DMS79 (cell line): ENCODE data around the gene KCTD8.
"Not testable (repeated sequence)": the region's sequence is repeated elsewhere in the genome, so short reads cannot be mapped to it uniquely, and the experiment has no call there.

ENCODE experiments used
- DNase-seq: peaks from one replicate; lab custom pipeline; 2025; lab: John Stamatoyannopoulos, UW

KCTD8 gene

GRCh38 chr4:44326741-44327140 lies 121.9 kb downstream of the KCTD8 start:
- no peak for DNase-seq

- DNase-seq: no peak
Observed at GRCh38 chr4:44320833-44321232, 127.8 kb downstream of the KCTD8 start.

GRCh38 chr4:44319129-44319528 lies 129.5 kb downstream of the KCTD8 start:
- DNase-seq: no peak

GRCh38 chr4:44313702-44314101 lies 134.9 kb downstream of the KCTD8 start:
- DNase-seq: no peak

- no peak for DNase-seq
Observed at GRCh38 chr4:44287505-44287904, 161.1 kb downstream of the KCTD8 start.

GRCh38 chr4:44279469-44279868 lies 169.1 kb downstream of the KCTD8 start:
- DNase-seq: no peak

GRCh38 chr4:44279066-44279465 lies 169.5 kb downstream of the KCTD8 start:
- DNase-seq: no peak

- no peak for DNase-seq
Observed at GRCh38 chr4:44257461-44257860, 191.1 kb downstream of the KCTD8 start.

- no peak for DNase-seq
Observed at GRCh38 chr4:44256414-44256813, 192.2 kb downstream of the KCTD8 start.

- no peak for DNase-seq
Observed at GRCh38 chr4:44237643-44238042, 211.0 kb downstream of the KCTD8 start.

- DNase-seq: no peak
Observed at GRCh38 chr4:44235897-44236296, 212.7 kb downstream of the KCTD8 start.

- DNase-seq: no peak
Observed at GRCh38 chr4:44232262-44232661, 216.3 kb downstream of the KCTD8 start.

GRCh38 chr4:44231006-44231405 lies 217.6 kb downstream of the KCTD8 start:
- no peak for DNase-seq

GRCh38 chr4:44228326-44228725 lies 220.3 kb downstream of the KCTD8 start:
- no peak for DNase-seq

- DNase-seq: no peak
Observed at GRCh38 chr4:44221407-44221806, 227.2 kb downstream of the KCTD8 start.

- DNase-seq: no peak
Observed at GRCh38 chr4:44210750-44211149, 237.9 kb downstream of the KCTD8 start.

GRCh38 chr4:44196796-44197195 lies 251.8 kb downstream of the KCTD8 start:
- no peak for DNase-seq

- DNase-seq: no peak
Observed at GRCh38 chr4:44194365-44194764, 254.2 kb downstream of the KCTD8 start.

GRCh38 chr4:44186850-44187246 lies 261.8 kb downstream of the KCTD8 start:
- DNase-seq: no peak

- DNase-seq: no peak
Observed at GRCh38 chr4:44186096-44186849, 262.3 kb downstream of the KCTD8 start.

- not testable (repeated sequence) for DNase-seq
Observed at GRCh38 chr4:44181491-44182349, 266.9 kb downstream of the KCTD8 start.

GRCh38 chr4:44167766-44168165 lies 280.8 kb downstream of the KCTD8 start:
- not testable (repeated sequence) for DNase-seq

GRCh38 chr4:44165938-44166337 lies 282.7 kb downstream of the KCTD8 start:
- DNase-seq: no peak
